Left cardiac atrium (tissue), 4 donors: ENCODE measurements around the gene HES5. TPM values are rescaled to one million over a fixed set of nuclear protein-coding genes. Genes with fewer than 3 reads are reported as not detected.

ENCODE experiments used
- ATAC-seq, 2 donors: fragments of 200-7000 bp; cut with Tn5 transposase; one replicate each; pipeline ENCODE4 v1.9.1; 2020; ENCODE audit warnings: mild to moderate bottlenecking in 2 of 2, moderate library complexity in 2 of 2
- DNase-seq: peaks from one replicate; pipeline ENCODE4 v3.0.0-alpha.2; 2020
- intact Hi-C, 2 donors: fragments of 100-400 bp; cut with DNase I; formaldehyde crosslinking; loops; one replicate each; pipeline versions ENCODE4 v1.14.1 to v1.15.1; 2022 to 2023
- total RNA-seq, 2 donors: library from RNA; stranded (reverse); fragmentation: NEBNext Ultra II Directional; extraction: Animal tissue kit (Norgen Biotek cat#: 25700); gene quantifications; one replicate each; pipeline ENCODE4 v1.2.1, GENCODE V29; 2021
- donor health status: DM: no; HTN: yes; CAD: no.
- donor health status: DM: no; HTN: yes; CAD: no; lungs with severe emphysema.
- donor health status: DM: yes; HTN: yes; CAD: no.
- donor health status: Dilated cardiomyopathy.

HES5 gene
- total RNA-seq, 2 donors from 2014 or later, result 0.91 to 0.99 TPM

- DNase-seq (no peak), ATAC-seq (no peak)
- intact Hi-C loops, result no loop called here
Observed at GRCh38 chr1:2537784-2538115, 7.7 kb upstream of the HES5 start.

- ATAC-seq, result no peak
- intact Hi-C loops, result no loop called here
- no peak for DNase-seq
Observed at GRCh38 chr1:2535981-2536380, 5.9 kb upstream of the HES5 start.

GRCh38 chr1:2535455-2535854 is 5.4 kb upstream of the HES5 start:
- intact Hi-C loops, result no loop called here
- no peak for DNase-seq

GRCh38 chr1:2534687-2535441 is 4.8 kb upstream of the HES5 start:
- DNase-seq (no peak), ATAC-seq (peak in 1 of 2 donors; percentile 53)
- intact Hi-C loops, result no loop called here

More at GRCh38 chr1:2535455-2535854, 5.4 kb upstream of the HES5 start:
- ATAC-seq, result no peak

GRCh38 chr1:2534315-2534686 is 4.2 kb upstream of the HES5 start:
- ATAC-seq, result no peak
- no peak for DNase-seq
- intact Hi-C loops, result no loop called here

GRCh38 chr1:2533365-2533764 is 3.3 kb upstream of the HES5 start:
- DNase-seq, result no peak
- ATAC-seq, result no peak
- intact Hi-C loops, result no loop called here

GRCh38 chr1:2532485-2533160 is 2.6 kb upstream of the HES5 start:
- ATAC-seq, result no peak
- no peak for DNase-seq
- intact Hi-C loops, result no loop called here

GRCh38 chr1:2530513-2531361 is 674 bp upstream of the HES5 start:
- no peak for DNase-seq
- no peak for ATAC-seq
- intact Hi-C loops, result no loop called here

- intact Hi-C loops, result no loop called here
- no peak for ATAC-seq
- DNase-seq, result no peak
Observed at GRCh38 chr1:2528966-2529783, 888 bp downstream of the HES5 start.

- DNase-seq (no peak), ATAC-seq (no peak)
- intact Hi-C loops, result no loop called here
Observed at GRCh38 chr1:2528611-2528965, 1.5 kb downstream of the HES5 start.

- ATAC-seq, result peak; percentile 29 to 36
- intact Hi-C loops, result no loop called here
- DNase-seq, result peak; percentile 68
Observed at GRCh38 chr1:2528016-2528415, 2.0 kb downstream of the HES5 start.

GRCh38 chr1:2527556-2527860 is 2.6 kb downstream of the HES5 start:
- DNase-seq (no peak), ATAC-seq (no peak)
- intact Hi-C loops, result no loop called here

GRCh38 chr1:2526824-2527555 is 3.1 kb downstream of the HES5 start:
- intact Hi-C loops, result no loop called here
- ATAC-seq (peak; percentile 4 to 39), DNase-seq (no peak)

- peak; percentile 90 to 93 for ATAC-seq
- peak; percentile 95 for DNase-seq
- intact Hi-C loops, result no loop called here
Observed at GRCh38 chr1:2525920-2526823, 3.9 kb downstream of the HES5 start, which contains the start of gene PANK4. PANK4 (minus strand) TSS chr1:2526596; CDS start chr1:2526587, 9 bp downstream.

GRCh38 chr1:2525572-2525919 is 4.5 kb downstream of the HES5 start:
- intact Hi-C loops, result no loop called here
- ATAC-seq, result no peak

GRCh38 chr1:2523891-2524609 is 6.0 kb downstream of the HES5 start:
- DNase-seq, result no peak
- intact Hi-C loops, result no loop called here
- ATAC-seq, result no peak

More at GRCh38 chr1:2525572-2525919, 4.5 kb downstream of the HES5 start:
- DNase-seq, result no peak

GRCh38 chr1:2523191-2523890 is 6.7 kb downstream of the HES5 start:
- intact Hi-C loops, result no loop called here
- DNase-seq, result no peak
- no peak for ATAC-seq
